ENCODE results near the gene SLAMF9.

GRCh38 chr1:159990005-159990404 lies 36.0 kb upstream of the SLAMF9 start:
- no peak for TF ChIP-seq CTCF (conservative IDR thresholded peaks at IDR 0.05; ENCODE audit: low read length)
- TF ChIP-seq EZH2phosphoT487 (IDR thresholded peaks at IDR 0.05; ENCODE audit: borderline replicate concordance, low read depth, low read length) = no peak

Measured in OCI-LY7 (cell line).